Thoracic aorta (tissue), 2 donors: ENCODE data around the gene FHIT. TPM values are rescaled to one million over a fixed set of nuclear protein-coding genes. Genes with fewer than 3 reads are reported as not detected.

Source experiments
- ATAC-seq: fragments of 150-250 bp; one replicate; pipeline ENCODE4 v1.8.0; 2017; ENCODE audit warnings: low read depth; ENCODE audit not compliant: insufficient number of reproducible peaks, low FRiP score
- DNase-seq: peaks from one replicate; pipeline ENCODE4 v3.0.0-alpha.2; 2020; ENCODE audit warnings: low spot score
- H3K27ac ChIP-seq, 2 donors: fragments of 200-600 bp; sonication (generic); 1 replicate in 1 of 2; 2 replicates in 1 of 2; pipeline ENCODE4 v1.5.1; 2016; ENCODE audit warnings: mild to moderate bottlenecking in 2 of 2, moderate library complexity in 2 of 2
- H3K27me3 ChIP-seq: fragments of 200-600 bp; sonication (generic); replicated peaks from 2 replicates; pipeline ENCODE4 v1.6.0; 2016; ENCODE audit warnings: mild to moderate bottlenecking; ENCODE audit not compliant: insufficient read depth
- H3K36me3 ChIP-seq: fragments of 200-600 bp; sonication (generic); one replicate; pipeline ENCODE4 v1.5.1; 2016
- H3K4me1 ChIP-seq, 2 donors: fragments of 200-600 bp; sonication (generic); 1 replicate in 1 of 2; 2 replicates in 1 of 2; pipeline versions ENCODE4 v1.5.1 to v1.6.0; 2016; ENCODE audit warnings: low read depth in 2 of 2, mild to moderate bottlenecking in 1 of 2; ENCODE audit not compliant: control insufficient read depth in 1 of 2
- H3K4me3 ChIP-seq: fragments of 200-600 bp; sonication (generic); 2 replicates; pipeline ENCODE4 v1.5.1; 2016; ENCODE audit warnings: mild to moderate bottlenecking
- H3K9me3 ChIP-seq: fragments of 200-600 bp; sonication (generic); 2 replicates; pipeline ENCODE4 v1.5.1; 2016
- total RNA-seq, 2 donors: library from RNA; depleted of rRNA; stranded (reverse); fragments of >200 nt; gene quantifications; one replicate each; pipeline versions ENCODE4 v1.1.0 to v1.2.3, GENCODE V29; 2016
- TF ChIP-seq, protein P1 (sequence below): fragments of 200-600 bp; sonication (generic); IDR thresholded peaks from one replicate; pipeline ENCODE4 v1.5.1; 2019; ENCODE audit warnings: antibody characterized with exemption

The FHIT gene
- total RNA-seq, 2 donors from 2014 or later, result 2.0 to 2.3 TPM

DNA sequence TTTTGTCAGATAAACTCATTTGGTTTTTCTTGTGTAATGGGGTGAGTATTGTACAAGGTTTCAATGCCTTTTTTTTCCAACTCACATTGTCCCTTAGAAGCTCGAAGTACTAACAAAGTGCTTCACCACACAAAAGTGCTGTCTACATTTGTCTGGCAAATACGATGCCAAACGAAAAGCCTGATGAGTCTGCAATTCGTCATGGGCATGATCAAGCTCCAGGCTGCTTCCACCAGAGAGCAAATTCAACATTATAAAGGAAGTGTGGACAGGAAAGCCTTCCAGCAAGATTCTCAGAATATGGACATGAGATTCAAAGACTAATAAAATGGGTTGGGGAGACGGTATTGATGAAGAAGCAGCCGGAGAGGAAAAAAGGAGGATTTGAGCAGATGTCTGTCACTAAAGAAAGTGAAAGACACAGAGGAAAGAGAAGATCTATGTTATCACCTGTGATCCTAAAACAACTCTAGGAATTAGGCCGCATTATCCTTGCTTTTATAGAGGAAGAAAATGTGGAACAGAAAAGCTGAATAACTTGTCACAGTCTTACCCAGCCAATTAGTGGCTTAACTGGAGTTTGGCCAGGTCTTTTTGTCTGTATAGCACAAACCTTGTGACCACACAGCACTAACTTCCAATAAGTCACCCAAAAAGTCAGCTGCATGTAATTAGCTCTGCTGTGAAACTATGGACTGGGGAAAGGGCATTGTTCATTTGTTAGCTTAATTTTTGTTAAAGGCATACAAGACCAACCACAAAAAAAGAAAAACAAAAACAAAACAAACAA is 494.8 kb downstream of the FHIT start:
- Histone ChIP-seq H3K4me3 (no peak overlapping the region), H3K4me1 (no peaks in the 10 kb centered on the region), H3K36me3 (no peaks in the 10 kb centered on the region), H3K27me3 (no peaks in the 10 kb centered on the region), H3K27ac (no peak overlapping the region), H3K9me3 (no peaks in the 10 kb centered on the region)
- ATAC-seq, result no peak
- TF ChIP-seq, protein P1, sequence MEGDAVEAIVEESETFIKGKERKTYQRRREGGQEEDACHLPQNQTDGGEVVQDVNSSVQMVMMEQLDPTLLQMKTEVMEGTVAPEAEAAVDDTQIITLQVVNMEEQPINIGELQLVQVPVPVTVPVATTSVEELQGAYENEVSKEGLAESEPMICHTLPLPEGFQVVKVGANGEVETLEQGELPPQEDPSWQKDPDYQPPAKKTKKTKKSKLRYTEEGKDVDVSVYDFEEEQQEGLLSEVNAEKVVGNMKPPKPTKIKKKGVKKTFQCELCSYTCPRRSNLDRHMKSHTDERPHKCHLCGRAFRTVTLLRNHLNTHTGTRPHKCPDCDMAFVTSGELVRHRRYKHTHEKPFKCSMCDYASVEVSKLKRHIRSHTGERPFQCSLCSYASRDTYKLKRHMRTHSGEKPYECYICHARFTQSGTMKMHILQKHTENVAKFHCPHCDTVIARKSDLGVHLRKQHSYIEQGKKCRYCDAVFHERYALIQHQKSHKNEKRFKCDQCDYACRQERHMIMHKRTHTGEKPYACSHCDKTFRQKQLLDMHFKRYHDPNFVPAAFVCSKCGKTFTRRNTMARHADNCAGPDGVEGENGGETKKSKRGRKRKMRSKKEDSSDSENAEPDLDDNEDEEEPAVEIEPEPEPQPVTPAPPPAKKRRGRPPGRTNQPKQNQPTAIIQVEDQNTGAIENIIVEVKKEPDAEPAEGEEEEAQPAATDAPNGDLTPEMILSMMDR, result no peak
- DNase-seq, result no peak

- Histone ChIP-seq H3K27me3 (no peaks in the 10 kb centered on the region), H3K4me3 (no peak overlapping the region), H3K9me3 (no peaks in the 10 kb centered on the region), H3K4me1 (no peaks in the 10 kb centered on the region), H3K27ac (no peak overlapping the region), H3K36me3 (no peaks in the 10 kb centered on the region)
- ATAC-seq (no peak), DNase-seq (no peak)
- TF ChIP-seq, protein P1, result no peak
These were observed 496.2 kb downstream of the FHIT start for GRCh38 chr3:60755094-60755493.

DNA sequence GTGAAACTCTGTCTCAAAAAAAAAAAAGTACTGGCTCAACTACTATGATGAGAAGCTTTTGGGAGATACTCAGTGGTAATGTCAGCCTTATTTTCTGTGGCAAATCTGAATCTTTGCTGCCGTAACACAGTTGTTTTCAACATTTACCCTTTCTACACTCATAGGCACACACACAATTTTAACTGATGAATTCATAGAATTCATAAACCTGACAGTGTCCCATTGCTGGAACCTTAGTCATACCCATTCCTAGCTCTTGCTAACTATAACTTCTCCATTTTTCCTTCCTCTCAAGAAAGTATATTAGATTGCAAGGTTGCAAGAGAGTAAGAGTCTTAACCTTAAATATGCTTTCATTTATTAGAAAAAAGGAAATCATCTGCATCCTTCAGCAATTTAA is 496.6 kb downstream of the FHIT start:
- no peaks in the 10 kb centered on the region for H3K9me3 ChIP-seq
- no peak overlapping the region for H3K27ac ChIP-seq
- no peaks in the 10 kb centered on the region for H3K36me3 ChIP-seq
- TF ChIP-seq, protein P1, result no peak
- no peaks in the 10 kb centered on the region for H3K4me1 ChIP-seq
- DNase-seq (no peak), ATAC-seq (no peak)
- H3K27me3 ChIP-seq, result no peaks in the 10 kb centered on the region
- no peak overlapping the region for H3K4me3 ChIP-seq

- H3K4me1 ChIP-seq, result no peaks in the 10 kb centered on the region
- no peaks in the 10 kb centered on the region for H3K9me3 ChIP-seq
- ATAC-seq, result no peak
- no peaks in the 10 kb centered on the region for H3K36me3 ChIP-seq
- H3K27ac ChIP-seq, result no peak overlapping the region
- TF ChIP-seq, protein P1, result no peak
- H3K27me3 ChIP-seq, result no peaks in the 10 kb centered on the region
- no peak for DNase-seq
- H3K4me3 ChIP-seq, result no peak overlapping the region
These were observed 498.4 kb downstream of the FHIT start for GRCh38 chr3:60752809-60753208.

GRCh38 chr3:60746695-60747416 is 504.4 kb downstream of the FHIT start:
- no peak for DNase-seq
- Histone ChIP-seq H3K36me3 (no peaks in the 10 kb centered on the region), H3K27ac (no peak overlapping the region), H3K4me3 (no peak overlapping the region), H3K9me3 (no peaks in the 10 kb centered on the region), H3K27me3 (no peaks in the 10 kb centered on the region), H3K4me1 (peaks cover 14 to 15% of the 10 kb centered on the region in 2 donors)
- TF ChIP-seq, protein P1, result no peak
- no peak for ATAC-seq
